Neural progenitor cell (in vitro differentiated cells): ENCODE data around the gene PQBP1. TPM values are rescaled to one million over a fixed set of nuclear protein-coding genes. Genes with fewer than 3 reads are reported as not detected.

Experiments
- DNase-seq: peaks from one replicate; pipeline ENCODE4 v3.0.0-alpha.2; 2016; ENCODE audit warnings: low spot score
- H2AFZ ChIP-seq: fragments of 200-600 bp; sonication (generic); replicated peaks from 2 replicates; pipeline ENCODE4 v1.6.1; 2016; ENCODE audit warnings: antibody characterized with exemption
- H3F3A ChIP-seq: fragments of 200-600 bp; sonication (generic); 2 replicates; pipeline ENCODE4 v1.6.1; 2016; ENCODE audit warnings: antibody characterized with exemption, low read depth
- H3K27ac ChIP-seq: fragments of 200-600 bp; sonication (generic); 2 replicates; pipeline ENCODE4 v1.5.1; 2016; ENCODE audit warnings: mild to moderate bottlenecking
- H3K27me3 ChIP-seq: fragments of 200-600 bp; sonication (generic); 2 replicates; pipeline ENCODE4 v1.6.1; 2016; ENCODE audit warnings: mild to moderate bottlenecking, moderate library complexity
- H3K36me3 ChIP-seq: fragments of 200-600 bp; sonication (generic); 2 replicates; pipeline ENCODE4 v1.5.1; 2016
- H3K4me1 ChIP-seq: fragments of 200-600 bp; sonication (generic); 2 replicates; pipeline ENCODE4 v1.6.1; 2016; ENCODE audit warnings: mixed run types
- H3K4me2 ChIP-seq: fragments of 200-600 bp; sonication (generic); 2 replicates; pipeline ENCODE4 v1.6.1; 2016
- H3K4me3 ChIP-seq: fragments of 200-600 bp; sonication (generic); 2 replicates; pipeline ENCODE4 v1.5.1; 2016
- H3K79me2 ChIP-seq: fragments of 200-600 bp; sonication (generic); 2 replicates; pipeline ENCODE4 v1.6.1; 2016; ENCODE audit warnings: low read depth
- H3K9ac ChIP-seq: fragments of 200-600 bp; sonication (generic); 2 replicates; pipeline ENCODE4 v1.6.1; 2016
- H3K9me3 ChIP-seq: fragments of 200-600 bp; sonication (generic); 2 replicates; pipeline ENCODE4 v1.5.1; 2016; ENCODE audit warnings: low read depth
- H4K20me1 ChIP-seq: fragments of 200-600 bp; sonication (generic); 2 replicates; pipeline ENCODE4 v1.6.1; 2016; ENCODE audit warnings: low read depth
- H3K27ac Mint-ChIP-seq: 3 replicates; pipeline ENCODE4 v1.8.0; 2021; ENCODE audit warnings: mixed read lengths
- H3K27me3 Mint-ChIP-seq: 2 replicates; pipeline ENCODE4 v1.8.0; 2022; ENCODE audit warnings: low read depth, mild to moderate bottlenecking, inconsistent platforms, moderate library complexity, mixed read lengths; ENCODE audit not compliant: insufficient read depth
- H3K36me3 Mint-ChIP-seq: 3 replicates; pipeline ENCODE4 v1.8.0; 2021; ENCODE audit warnings: mixed read lengths
- H3K4me1 Mint-ChIP-seq: 3 replicates; pipeline ENCODE4 v1.8.0; 2021; ENCODE audit warnings: mixed read lengths
- H3K4me3 Mint-ChIP-seq: 3 replicates; pipeline ENCODE4 v1.8.0; 2021; ENCODE audit warnings: mild to moderate bottlenecking, moderate library complexity, mixed read lengths
- H3K9me3 Mint-ChIP-seq: 3 replicates; pipeline ENCODE4 v1.8.0; 2020; ENCODE audit warnings: mixed read lengths
- EZH2 ChIP-seq: fragments of 200-600 bp; sonication (generic); IDR thresholded peaks from 2 replicates; pipeline ENCODE4 v1.6.1; 2017; ENCODE audit warnings: antibody characterized with exemption, mild to moderate bottlenecking, moderate library complexity
- EZH2phosphoT487 ChIP-seq: fragments of 200-600 bp; sonication (generic); IDR thresholded peaks from 2 replicates; pipeline ENCODE4 v1.6.1; 2017; ENCODE audit warnings: antibody characterized with exemption
- total RNA-seq: library from RNA; depleted of rRNA; stranded (reverse); fragments of >200 nt; gene quantifications from 2 replicates; pipeline ENCODE4 v1.2.3, GENCODE V29; 2015; ENCODE audit warnings: low replicate concordance
- TF ChIP-seq, protein P1 (sequence below): fragments of 200-600 bp; sonication (generic); IDR thresholded peaks from 2 replicates; pipeline ENCODE4 v1.5.1; 2017; ENCODE audit warnings: antibody characterized with exemption, mild to moderate bottlenecking

The PQBP1 gene
- total RNA-seq, 1 donor from 2014 or later = 26.9 TPM

DNA sequence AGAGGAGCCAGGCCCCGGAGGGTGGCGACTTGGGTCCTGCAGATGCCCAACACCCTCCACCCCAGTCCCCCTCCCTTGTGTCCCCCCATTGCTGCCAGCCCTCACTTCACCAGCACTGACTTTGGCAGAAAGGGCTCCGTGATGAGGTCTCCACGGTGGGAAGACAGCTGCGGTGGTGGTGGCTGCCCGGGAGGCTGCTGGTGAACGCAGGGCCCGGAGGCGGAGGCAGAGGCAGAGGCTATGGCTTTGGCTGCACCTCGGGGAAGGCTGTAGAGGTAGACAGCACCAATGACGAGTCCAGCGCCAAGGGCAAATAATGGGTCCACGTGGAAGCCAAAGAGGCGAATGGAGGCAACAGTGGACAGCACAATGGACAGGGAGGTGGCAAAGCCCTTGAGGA lies 6.9 kb downstream of the PQBP1 start:
- Histone ChIP-seq H3K9ac (no peak overlapping the region), H3K27me3 (no peaks in the 10 kb centered on the region), H4K20me1 (no peaks in the 10 kb centered on the region), H3K4me3 (no peak overlapping the region), H3F3A (no peaks in the 10 kb centered on the region), H3K4me2 (no peak overlapping the region), H3K36me3 (no peaks in the 10 kb centered on the region), H3K79me2 (peaks cover 3% of the 10 kb centered on the region), H3K9me3 (no peaks in the 10 kb centered on the region), H3K27ac (no peak overlapping the region), H2AFZ (no peak overlapping the region), H3K4me1 (no peaks in the 10 kb centered on the region)
- DNase-seq = no peak
- peaks cover 17% of the 10 kb centered on the region for H3K9me3 Mint-ChIP-seq
- H3K4me1 Mint-ChIP-seq = no peaks in the 10 kb centered on the region
- no peaks in the 10 kb centered on the region for H3K27me3 Mint-ChIP-seq
- H3K36me3 Mint-ChIP-seq = peaks cover 7% of the 10 kb centered on the region
- TF ChIP-seq EZH2phosphoT487 (no peak), EZH2 (no peak)
- TF ChIP-seq, protein P1, sequence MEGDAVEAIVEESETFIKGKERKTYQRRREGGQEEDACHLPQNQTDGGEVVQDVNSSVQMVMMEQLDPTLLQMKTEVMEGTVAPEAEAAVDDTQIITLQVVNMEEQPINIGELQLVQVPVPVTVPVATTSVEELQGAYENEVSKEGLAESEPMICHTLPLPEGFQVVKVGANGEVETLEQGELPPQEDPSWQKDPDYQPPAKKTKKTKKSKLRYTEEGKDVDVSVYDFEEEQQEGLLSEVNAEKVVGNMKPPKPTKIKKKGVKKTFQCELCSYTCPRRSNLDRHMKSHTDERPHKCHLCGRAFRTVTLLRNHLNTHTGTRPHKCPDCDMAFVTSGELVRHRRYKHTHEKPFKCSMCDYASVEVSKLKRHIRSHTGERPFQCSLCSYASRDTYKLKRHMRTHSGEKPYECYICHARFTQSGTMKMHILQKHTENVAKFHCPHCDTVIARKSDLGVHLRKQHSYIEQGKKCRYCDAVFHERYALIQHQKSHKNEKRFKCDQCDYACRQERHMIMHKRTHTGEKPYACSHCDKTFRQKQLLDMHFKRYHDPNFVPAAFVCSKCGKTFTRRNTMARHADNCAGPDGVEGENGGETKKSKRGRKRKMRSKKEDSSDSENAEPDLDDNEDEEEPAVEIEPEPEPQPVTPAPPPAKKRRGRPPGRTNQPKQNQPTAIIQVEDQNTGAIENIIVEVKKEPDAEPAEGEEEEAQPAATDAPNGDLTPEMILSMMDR = no peak
- H3K27ac Mint-ChIP-seq = no peak overlapping the region
- no peak overlapping the region for H3K4me3 Mint-ChIP-seq

DNA sequence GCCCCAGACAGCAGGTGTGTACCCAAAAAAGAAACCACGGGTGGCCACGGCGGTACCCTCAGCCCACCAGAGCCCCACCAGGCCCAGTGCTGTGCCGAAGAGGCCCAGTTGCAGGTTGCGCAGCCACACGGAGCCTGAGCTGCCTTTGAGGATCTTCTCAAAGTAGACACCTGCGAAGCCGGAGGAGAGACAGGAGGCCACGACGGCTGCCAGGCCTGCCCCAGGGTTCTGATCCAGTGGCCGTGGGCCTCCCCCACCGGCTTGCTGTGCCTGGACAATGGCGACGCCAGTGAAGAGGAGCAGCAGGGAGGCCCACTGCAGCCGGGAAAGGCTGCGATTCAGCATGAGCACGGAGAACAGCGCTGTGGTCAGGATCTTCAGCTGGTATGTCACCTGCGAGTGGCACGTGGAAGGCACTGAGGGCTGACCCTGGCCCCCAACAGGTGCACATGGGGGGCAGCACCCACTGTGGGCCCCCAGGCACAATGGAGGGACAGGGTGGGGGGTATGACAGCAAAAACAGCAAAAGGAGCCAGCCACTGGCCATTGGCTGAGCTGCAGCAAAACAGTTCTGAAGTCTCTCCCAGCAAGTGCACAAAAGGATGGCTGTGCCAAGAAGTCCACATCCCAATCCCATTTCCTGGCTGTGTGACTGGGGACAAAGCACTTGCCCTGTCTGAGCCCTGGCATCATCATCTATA lies 7.5 kb downstream of the PQBP1 start:
- H3K27ac ChIP-seq = no peak overlapping the region
- no peak overlapping the region for H3K9ac ChIP-seq
- H3K9me3 ChIP-seq = no peaks in the 10 kb centered on the region
- Mint-ChIP-seq H3K36me3 (peaks cover 7% of the 10 kb centered on the region), H3K27ac (no peak overlapping the region), H3K9me3 (peaks cover 17% of the 10 kb centered on the region), H3K27me3 (no peaks in the 10 kb centered on the region), H3K4me1 (no peaks in the 10 kb centered on the region), H3K4me3 (no peak overlapping the region)
- no peak for DNase-seq
- H3K36me3 ChIP-seq = no peaks in the 10 kb centered on the region
- no peaks in the 10 kb centered on the region for H3K27me3 ChIP-seq
- H3K4me2 ChIP-seq = no peak overlapping the region
- no peak overlapping the region for H2AFZ ChIP-seq
- no peak overlapping the region for H3K4me3 ChIP-seq
- no peaks in the 10 kb centered on the region for H4K20me1 ChIP-seq
- no peaks in the 10 kb centered on the region for H3K4me1 ChIP-seq
- TF ChIP-seq, protein P1 = no peak
- TF ChIP-seq EZH2 (no peak), EZH2phosphoT487 (no peak)
- H3F3A ChIP-seq = no peaks in the 10 kb centered on the region
- H3K79me2 ChIP-seq = peaks cover 2% of the 10 kb centered on the region

DNA sequence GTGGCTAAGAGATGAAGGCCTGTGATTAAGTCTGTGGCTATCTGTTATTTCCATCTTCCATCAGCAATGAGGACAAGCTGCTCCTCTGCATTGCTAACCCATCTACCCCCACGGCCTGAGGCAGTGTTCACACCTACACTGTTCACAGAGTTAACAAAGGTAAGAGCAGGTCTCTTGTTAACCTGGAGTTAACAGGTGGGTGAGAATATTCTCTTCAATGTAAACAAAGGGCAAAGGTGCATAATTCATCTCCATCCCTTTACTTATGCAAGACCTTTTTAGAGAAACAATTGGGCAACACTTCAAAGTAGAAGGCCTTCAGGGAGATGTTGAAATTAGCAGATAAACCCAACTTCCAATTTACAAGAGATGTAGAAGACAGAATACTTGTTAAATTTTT lies 10.9 kb downstream of the PQBP1 start:
- Histone ChIP-seq H2AFZ (no peak overlapping the region), H3K79me2 (peaks cover 14% of the 10 kb centered on the region), H4K20me1 (no peaks in the 10 kb centered on the region), H3K36me3 (no peaks in the 10 kb centered on the region), H3K4me1 (no peaks in the 10 kb centered on the region), H3K4me2 (no peak overlapping the region), H3K9me3 (no peaks in the 10 kb centered on the region), H3K9ac (no peak overlapping the region), H3K27ac (no peak overlapping the region), H3K4me3 (no peak overlapping the region), H3F3A (peaks cover 14% of the 10 kb centered on the region), H3K27me3 (no peaks in the 10 kb centered on the region)
- H3K27ac Mint-ChIP-seq = no peak overlapping the region
- peaks cover 4% of the 10 kb centered on the region for H3K27me3 Mint-ChIP-seq
- no peak for DNase-seq
- peaks cover 5% of the 10 kb centered on the region for H3K36me3 Mint-ChIP-seq
- peaks cover 21% of the 10 kb centered on the region for H3K9me3 Mint-ChIP-seq
- H3K4me3 Mint-ChIP-seq = no peak overlapping the region
- peaks cover 8% of the 10 kb centered on the region for H3K4me1 Mint-ChIP-seq
- TF ChIP-seq, protein P1 = no peak
- TF ChIP-seq EZH2 = no peak
- TF ChIP-seq EZH2phosphoT487 = no peak
